Osteoblast (primary cell): ENCODE results near the gene ZNF385C. TPM values are rescaled to one million over a fixed set of nuclear protein-coding genes. Genes with fewer than 3 reads are reported as not detected.
A peak's percentile ranks its signal among the peaks of the same experiment; 100 is the strongest.

Experiments used
- DNase-seq: peaks from one replicate; pipeline ENCODE4 v3.0.0; 2011; ENCODE audit warnings: low spot score, mixed read lengths; ENCODE audit not compliant: insufficient read length; ENCODE audit errors: missing footprints
- H2AFZ ChIP-seq: 2 replicates; pipeline ENCODE4 v1.6.0; 2011; ENCODE audit warnings: mild to moderate bottlenecking, low read length
- H3K27ac ChIP-seq: 2 replicates; pipeline ENCODE4 v1.5.1; 2011; ENCODE audit warnings: mild to moderate bottlenecking, low read depth, low read length, moderate library complexity
- H3K27me3 ChIP-seq: 2 replicates; pipeline ENCODE4 v1.6.0; 2012; ENCODE audit warnings: mild to moderate bottlenecking, control low read depth, inconsistent platforms, low read length, moderate library complexity; ENCODE audit not compliant: insufficient read depth
- H3K36me3 ChIP-seq: 2 replicates; pipeline ENCODE4 v1.5.1; 2011; ENCODE audit warnings: mild to moderate bottlenecking, low read length, control low read depth, moderate library complexity; ENCODE audit not compliant: insufficient read depth
- H3K4me1 ChIP-seq: 2 replicates; pipeline ENCODE4 v1.5.1; 2011; ENCODE audit warnings: mild to moderate bottlenecking, low read length, control low read depth, moderate library complexity; ENCODE audit not compliant: insufficient read depth
- H3K4me2 ChIP-seq: 2 replicates; pipeline ENCODE4 v1.6.0; 2011; ENCODE audit warnings: mild to moderate bottlenecking, low read length; ENCODE audit not compliant: insufficient read depth
- H3K4me3 ChIP-seq: fragments of 200-600 bp; sonication (generic); 3 replicates; pipeline ENCODE4 v1.5.1; 2012; ENCODE audit warnings: mild to moderate bottlenecking, low read length, inconsistent platforms; ENCODE audit not compliant: insufficient read depth
- H3K79me2 ChIP-seq: 2 replicates; pipeline ENCODE4 v1.6.0; 2012; ENCODE audit warnings: mild to moderate bottlenecking, low read length, control low read depth, inconsistent platforms; ENCODE audit not compliant: insufficient read depth
- H3K9me3 ChIP-seq: 2 replicates; pipeline ENCODE4 v1.5.1; 2011; ENCODE audit warnings: low read depth, low read length, control low read depth
- H4K20me1 ChIP-seq: 2 replicates; pipeline ENCODE4 v1.6.0; 2012; ENCODE audit warnings: mild to moderate bottlenecking, low read length, control low read depth; ENCODE audit not compliant: insufficient read depth
- CTCF ChIP-seq: IDR thresholded peaks from 2 replicates; pipeline ENCODE4 v1.5.1; 2011; ENCODE audit warnings: mild to moderate bottlenecking, low read depth, low read length, moderate library complexity; ENCODE audit errors: extremely low read depth
- total RNA-seq: library from RNA; depleted of rRNA; stranded (reverse); fragments of >200 nt; gene quantifications from 2 replicates; pipeline ENCODE4 v1.2.3, GENCODE V29; 2012

ZNF385C gene
- total RNA-seq, 1 donor = not detected

GRCh38 chr17:42111871-42112551, 13.7 kb upstream of the ZNF385C start:
- Histone ChIP-seq H3K79me2 (no peaks in the 10 kb centered on the region), H3K4me3 (peak overlapping the region; percentile 82), H3K4me1 (peaks cover 12% of the 10 kb centered on the region), H3K27me3 (no peaks in the 10 kb centered on the region), H2AFZ (peak overlapping the region; percentile 78), H3K36me3 (peaks cover 19% of the 10 kb centered on the region), H3K4me2 (peak overlapping the region; percentile 96), H3K9me3 (no peaks in the 10 kb centered on the region), H3K27ac (peak overlapping the region; percentile 56), H4K20me1 (peaks cover 5% of the 10 kb centered on the region)
- peak; percentile 98 for DNase-seq
- no peak for TF ChIP-seq CTCF

DNA sequence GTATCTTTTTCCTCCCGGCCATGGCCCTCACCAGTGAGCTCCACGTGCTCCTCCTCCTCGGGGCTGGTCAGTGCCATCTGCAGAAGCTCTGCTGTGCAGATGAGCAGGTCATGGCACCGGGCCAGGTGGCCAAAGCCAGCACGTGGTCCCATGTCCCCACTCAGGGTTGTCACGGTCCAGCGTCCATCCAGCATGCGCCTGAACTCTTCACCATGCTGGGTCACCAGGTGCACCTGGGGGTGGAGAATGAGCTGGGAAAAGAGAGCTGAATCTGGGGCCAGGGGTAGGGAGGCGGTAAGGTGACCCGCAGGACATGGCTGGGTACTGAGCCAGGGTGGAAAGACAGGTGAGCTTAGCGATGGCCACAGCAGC, 13.0 kb upstream of the ZNF385C start:
- DNase-seq = no peak
- Histone ChIP-seq H3K36me3 (peaks cover 13% of the 10 kb centered on the region), H3K27me3 (no peaks in the 10 kb centered on the region), H3K9me3 (no peaks in the 10 kb centered on the region), H3K79me2 (no peaks in the 10 kb centered on the region), H3K4me3 (peak overlapping the region; percentile 82), H3K27ac (no peak overlapping the region), H4K20me1 (peaks cover under 1% of the 10 kb centered on the region), H3K4me1 (peaks cover 12% of the 10 kb centered on the region), H2AFZ (no peak overlapping the region), H3K4me2 (peak overlapping the region; percentile 96)
- no peak for TF ChIP-seq CTCF

GRCh38 chr17:42110301-42111264, 12.3 kb upstream of the ZNF385C start:
- Histone ChIP-seq H4K20me1 (no peaks in the 10 kb centered on the region), H3K27ac (no peak overlapping the region), H3K9me3 (no peaks in the 10 kb centered on the region), H3K4me1 (peaks cover 12% of the 10 kb centered on the region), H3K4me2 (no peak overlapping the region), H3K4me3 (no peak overlapping the region), H3K79me2 (no peaks in the 10 kb centered on the region), H3K36me3 (peaks cover 9% of the 10 kb centered on the region), H3K27me3 (no peaks in the 10 kb centered on the region), H2AFZ (no peak overlapping the region)
- no peak for TF ChIP-seq CTCF
- no peak for DNase-seq

- no peak overlapping the region for H2AFZ ChIP-seq
- DNase-seq = no peak
- no peak overlapping the region for H3K27ac ChIP-seq
- peaks cover 12% of the 10 kb centered on the region for H3K4me1 ChIP-seq
- H3K36me3 ChIP-seq = peaks cover under 1% of the 10 kb centered on the region
- no peak overlapping the region for H3K4me2 ChIP-seq
- no peak overlapping the region for H3K4me3 ChIP-seq
- no peaks in the 10 kb centered on the region for H3K27me3 ChIP-seq
- TF ChIP-seq CTCF = no peak
- H4K20me1 ChIP-seq = no peaks in the 10 kb centered on the region
- no peaks in the 10 kb centered on the region for H3K9me3 ChIP-seq
- H3K79me2 ChIP-seq = no peaks in the 10 kb centered on the region
Measured at GRCh38 chr17:42109086-42109485, 10.8 kb upstream of the ZNF385C start.
